ENCODE results near the gene SPATS1. TPM values are rescaled to one million over a fixed set of nuclear protein-coding genes. Genes with fewer than 3 reads are reported as not detected.

The SPATS1 gene
- total RNA-seq, 1 donor from 2014 or later: not detected

DNA sequence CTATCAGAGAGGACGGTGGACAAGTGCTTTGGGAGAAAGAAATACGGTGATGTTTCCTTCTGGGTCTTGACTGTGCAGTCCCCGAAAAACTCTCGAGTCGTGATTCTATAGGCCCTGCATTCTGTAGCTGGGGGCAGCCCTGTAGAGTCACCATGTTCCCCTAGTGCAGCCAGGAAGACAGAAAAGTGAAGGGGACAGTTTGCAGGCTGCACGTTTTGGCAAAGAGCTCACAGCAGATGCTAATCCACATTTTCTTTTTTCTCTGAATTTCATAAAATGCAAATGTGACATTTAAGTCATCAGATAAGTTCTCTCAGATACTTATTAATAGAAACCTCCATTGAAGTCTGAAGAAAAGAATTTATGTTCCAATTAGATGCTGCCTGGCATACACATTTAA is 19.5 kb downstream of the SPATS1 start:
- H3K27ac Mint-ChIP-seq: no peak overlapping the region
- H3K4me3 Mint-ChIP-seq: no peak overlapping the region
- H3K27me3 Mint-ChIP-seq: peaks cover 11% of the 10 kb centered on the region

DNA sequence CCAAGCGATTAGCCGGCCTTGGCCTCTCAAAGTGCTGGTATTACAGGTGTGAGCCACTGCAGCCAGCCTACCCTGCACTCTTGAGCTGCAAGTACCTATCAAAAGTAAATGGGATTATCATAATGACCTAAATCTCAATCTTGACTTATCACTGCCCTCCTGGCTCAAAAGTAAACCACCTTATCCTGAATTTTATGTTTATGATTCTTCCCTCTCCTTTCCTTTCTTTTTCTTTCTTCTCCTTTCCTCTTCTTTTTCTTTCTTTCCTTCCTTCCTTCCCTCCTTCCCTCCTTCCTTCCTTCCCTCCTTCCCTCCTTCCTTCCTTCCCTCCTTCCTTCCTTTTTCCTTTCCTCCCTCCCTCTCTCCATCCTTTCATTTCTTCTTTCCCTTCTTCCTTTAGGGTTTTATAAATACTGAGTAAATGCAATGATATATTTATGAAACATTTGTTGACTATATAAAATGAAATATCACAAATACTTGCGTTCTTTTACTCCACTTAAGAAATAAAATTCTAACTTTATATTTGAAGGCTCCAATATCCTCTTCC is 21.0 kb downstream of the SPATS1 start:
- no peak for ATAC-seq (ENCODE audit: low read depth)
- no peak for DNase-seq
- TF ChIP-seq, protein P1, sequence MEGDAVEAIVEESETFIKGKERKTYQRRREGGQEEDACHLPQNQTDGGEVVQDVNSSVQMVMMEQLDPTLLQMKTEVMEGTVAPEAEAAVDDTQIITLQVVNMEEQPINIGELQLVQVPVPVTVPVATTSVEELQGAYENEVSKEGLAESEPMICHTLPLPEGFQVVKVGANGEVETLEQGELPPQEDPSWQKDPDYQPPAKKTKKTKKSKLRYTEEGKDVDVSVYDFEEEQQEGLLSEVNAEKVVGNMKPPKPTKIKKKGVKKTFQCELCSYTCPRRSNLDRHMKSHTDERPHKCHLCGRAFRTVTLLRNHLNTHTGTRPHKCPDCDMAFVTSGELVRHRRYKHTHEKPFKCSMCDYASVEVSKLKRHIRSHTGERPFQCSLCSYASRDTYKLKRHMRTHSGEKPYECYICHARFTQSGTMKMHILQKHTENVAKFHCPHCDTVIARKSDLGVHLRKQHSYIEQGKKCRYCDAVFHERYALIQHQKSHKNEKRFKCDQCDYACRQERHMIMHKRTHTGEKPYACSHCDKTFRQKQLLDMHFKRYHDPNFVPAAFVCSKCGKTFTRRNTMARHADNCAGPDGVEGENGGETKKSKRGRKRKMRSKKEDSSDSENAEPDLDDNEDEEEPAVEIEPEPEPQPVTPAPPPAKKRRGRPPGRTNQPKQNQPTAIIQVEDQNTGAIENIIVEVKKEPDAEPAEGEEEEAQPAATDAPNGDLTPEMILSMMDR (IDR thresholded peaks at IDR 0.05): no peak
- ChIA-PET POLR2A (no interaction called here), CTCF (no interaction called here)
- no peaks in the 10 kb centered on the region for H3K36me3 Mint-ChIP-seq (ENCODE audit: low read depth)
- peaks cover 10% of the 10 kb centered on the region for H3K4me1 Mint-ChIP-seq
- H3K27me3 Mint-ChIP-seq: peaks cover 12% of the 10 kb centered on the region
- intact Hi-C loops (cut with micrococcal nuclease): no loop called here
- no peak overlapping the region for H3K27ac Mint-ChIP-seq
- no peaks in the 10 kb centered on the region for H3K9me3 Mint-ChIP-seq
- H3K4me3 Mint-ChIP-seq: no peak overlapping the region

More for the DNA sequence above, 19.5 kb downstream of the SPATS1 start:
- ChIA-PET CTCF (no interaction called here), POLR2A (no interaction called here)
- no peaks in the 10 kb centered on the region for H3K36me3 Mint-ChIP-seq (ENCODE audit: low read depth)
- TF ChIP-seq, protein P1 (IDR thresholded peaks at IDR 0.05): no peak
- ATAC-seq (ENCODE audit: low read depth): no peak
- DNase-seq: no peak
- peaks cover 10% of the 10 kb centered on the region for H3K4me1 Mint-ChIP-seq
- H3K9me3 Mint-ChIP-seq: peaks cover 2% of the 10 kb centered on the region
- intact Hi-C loops (cut with micrococcal nuclease): no loop called here

DNA sequence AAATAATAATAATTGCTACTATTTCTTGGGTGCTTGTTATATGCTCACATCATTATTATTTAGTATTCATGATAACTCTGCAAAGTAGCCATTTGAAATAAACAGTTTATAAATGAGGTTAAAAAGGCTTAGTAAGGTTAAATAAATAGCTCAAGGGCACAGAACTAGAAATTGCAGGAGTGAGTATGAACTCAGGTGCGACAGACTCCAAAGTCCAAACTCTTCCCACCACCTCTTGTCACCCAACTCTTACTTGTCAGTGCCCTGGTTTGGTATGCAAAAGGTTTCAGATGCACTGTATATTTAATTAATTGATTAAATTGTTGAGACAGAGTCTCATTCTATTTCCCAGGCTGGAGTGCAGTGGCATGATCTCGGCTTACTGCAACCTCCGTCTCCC is 24.3 kb downstream of the SPATS1 start:
- Mint-ChIP-seq H3K4me1 (peaks cover 10% of the 10 kb centered on the region), H3K4me3 (no peak overlapping the region), H3K36me3 (ENCODE audit: low read depth) (no peaks in the 10 kb centered on the region), H3K27ac (no peak overlapping the region), H3K9me3 (no peaks in the 10 kb centered on the region), H3K27me3 (peaks cover 10% of the 10 kb centered on the region)
- POLR2A ChIA-PET: no interaction called here
- DNase-seq: no peak
- TF ChIP-seq, protein P1 (IDR thresholded peaks at IDR 0.05): no peak
- no peak for ATAC-seq (ENCODE audit: low read depth)
- CTCF ChIA-PET: no interaction called here
- intact Hi-C loops (cut with micrococcal nuclease): no loop called here

- H3K4me1 Mint-ChIP-seq: peaks cover 10% of the 10 kb centered on the region
- no peak overlapping the region for H3K27ac Mint-ChIP-seq
- H3K4me3 Mint-ChIP-seq: no peak overlapping the region
- no peak for ATAC-seq (ENCODE audit: low read depth)
- peaks cover 11% of the 10 kb centered on the region for H3K27me3 Mint-ChIP-seq
- no peaks in the 10 kb centered on the region for H3K9me3 Mint-ChIP-seq
- POLR2A ChIA-PET: no interaction called here
- TF ChIP-seq, protein P1 (IDR thresholded peaks at IDR 0.05): no peak
- CTCF ChIA-PET: no interaction called here
- intact Hi-C loops (cut with micrococcal nuclease): no loop called here
- DNase-seq: no peak
- no peaks in the 10 kb centered on the region for H3K36me3 Mint-ChIP-seq (ENCODE audit: low read depth)
Measured at GRCh38 chr6:44367681-44368080, 25.2 kb downstream of the SPATS1 start.

DNA sequence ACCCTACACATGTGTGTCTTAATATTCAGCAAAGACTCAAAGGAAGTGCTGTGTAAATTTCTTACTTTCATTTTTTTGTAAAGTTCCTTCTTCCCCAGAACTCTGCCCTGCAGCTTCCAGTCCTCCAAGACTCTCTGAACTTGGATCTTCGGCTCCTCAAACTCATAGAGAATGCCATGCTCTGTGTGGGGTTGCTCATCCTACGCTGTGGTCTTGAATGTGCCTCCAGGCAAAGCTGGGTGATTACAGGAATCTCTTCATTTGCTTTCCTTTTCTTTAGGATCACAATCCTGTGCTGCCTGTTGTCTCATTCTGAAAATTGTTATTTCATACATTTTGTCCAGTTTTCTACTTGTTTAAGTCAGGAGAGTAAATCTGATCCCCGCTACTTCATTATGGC is 30.6 kb downstream of the SPATS1 start:
- CTCF ChIA-PET: no interaction called here

More for the DNA sequence above, 30.6 kb downstream of the SPATS1 start:
- no peak overlapping the region for H3K4me3 Mint-ChIP-seq
- TF ChIP-seq, protein P1 (IDR thresholded peaks at IDR 0.05): no peak
- no peaks in the 10 kb centered on the region for H3K4me1 Mint-ChIP-seq
- intact Hi-C loops (cut with micrococcal nuclease): no loop called here
- DNase-seq (no peak), ATAC-seq (ENCODE audit: low read depth) (no peak)
- no peaks in the 10 kb centered on the region for H3K9me3 Mint-ChIP-seq
- H3K27me3 Mint-ChIP-seq: peaks cover 17% of the 10 kb centered on the region
- no peak overlapping the region for H3K27ac Mint-ChIP-seq
- POLR2A ChIA-PET: no interaction called here
- H3K36me3 Mint-ChIP-seq (ENCODE audit: low read depth): no peaks in the 10 kb centered on the region
